GM21786 (cell line): Measurements from ENCODE around the gene CUL5.
A peak's percentile ranks its signal among the peaks of the same experiment; 100 is the strongest.

Source experiments
- ATAC-seq: cut with Tn5 transposase; IDR thresholded peaks from one replicate; pipeline ENCODE4 v1.9.1; 2021; ENCODE audit not compliant: unreplicated experiment

The CUL5 gene

DNA sequence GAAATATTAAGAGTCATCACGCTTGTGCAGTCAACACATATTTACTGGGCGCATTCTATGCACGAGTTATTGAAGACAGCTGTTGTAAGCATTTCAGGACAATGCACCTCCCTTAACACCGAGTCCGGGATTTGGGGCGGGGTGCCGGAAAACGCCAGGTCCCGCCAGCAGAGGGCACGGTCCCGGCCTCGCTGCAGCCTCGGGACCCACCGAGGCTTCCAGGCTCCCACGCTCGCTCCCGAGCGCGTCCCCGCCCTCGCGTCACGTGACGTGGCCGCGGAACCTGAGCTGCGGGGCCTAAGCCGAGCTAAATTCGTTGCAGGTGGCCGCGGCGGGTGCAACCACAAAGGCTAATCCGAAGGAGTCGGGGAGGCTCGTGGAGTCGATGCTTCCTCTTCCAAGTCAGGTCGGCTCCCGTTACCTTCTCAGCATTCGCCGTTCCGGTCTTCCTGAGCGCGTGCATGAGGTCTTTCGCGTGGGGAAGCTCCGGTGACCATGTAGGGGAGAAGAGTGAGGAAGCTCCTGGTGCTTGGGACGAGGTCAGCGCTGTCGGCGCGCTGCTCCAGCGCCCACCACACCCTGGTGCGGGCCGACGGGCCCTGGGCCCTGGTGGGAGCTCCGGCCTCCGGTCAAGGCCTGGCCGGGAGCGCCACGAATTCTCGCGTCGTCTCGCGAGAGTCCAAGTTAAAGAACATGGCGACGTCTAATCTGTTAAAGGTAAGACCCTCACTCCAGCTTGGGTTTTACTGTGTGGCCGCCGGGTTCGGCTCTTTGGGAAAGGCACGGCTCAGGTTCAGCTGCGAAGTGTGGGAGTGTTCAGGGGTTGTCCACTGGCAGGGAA lies at the start of gene CUL5:
TSS of gene CUL5 (plus strand) at position 243 of the 841 bp plus-strand sequence. CDS start at position 694, 451 bp downstream.
- peak; percentile 82 for ATAC-seq

DNA sequence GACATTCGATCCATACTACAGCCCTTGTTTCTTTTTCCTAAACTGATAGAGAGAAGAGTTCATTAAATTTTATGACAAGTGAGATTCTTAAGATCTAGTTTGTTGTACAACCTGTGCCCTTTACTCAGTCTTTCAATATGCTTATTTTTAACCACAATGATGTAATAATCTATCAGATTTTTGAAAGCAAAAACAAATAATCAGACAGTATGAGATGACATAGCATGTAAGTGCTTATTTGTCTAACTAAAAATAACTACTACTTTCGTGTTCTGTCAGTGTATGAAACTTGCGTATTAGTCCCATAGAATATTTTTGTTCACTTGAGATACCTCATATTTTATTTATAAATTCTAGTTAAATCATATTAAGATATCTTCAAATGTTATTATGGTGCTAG lies 47.2 kb upstream of the CUL5 start:
- no peak for ATAC-seq

DNA sequence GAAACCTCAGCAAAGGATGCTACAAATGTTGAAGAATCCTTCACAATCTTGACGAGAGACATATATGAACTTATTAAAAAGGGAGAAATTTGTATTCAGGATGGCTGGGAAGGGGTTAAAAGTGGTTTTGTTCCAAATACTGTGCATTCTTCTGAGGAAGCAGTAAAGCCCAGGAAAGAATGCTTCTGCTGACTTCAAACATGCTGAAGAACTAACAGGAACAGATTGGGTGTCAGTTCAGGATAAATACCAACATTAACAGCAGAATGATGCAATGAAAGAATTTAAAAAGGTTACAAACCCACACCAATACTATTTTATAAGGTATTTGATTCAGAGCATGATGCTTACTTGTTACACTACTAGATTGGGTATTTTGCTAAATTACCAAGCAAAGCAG lies 46.5 kb upstream of the CUL5 start:
- ATAC-seq, result no peak

DNA sequence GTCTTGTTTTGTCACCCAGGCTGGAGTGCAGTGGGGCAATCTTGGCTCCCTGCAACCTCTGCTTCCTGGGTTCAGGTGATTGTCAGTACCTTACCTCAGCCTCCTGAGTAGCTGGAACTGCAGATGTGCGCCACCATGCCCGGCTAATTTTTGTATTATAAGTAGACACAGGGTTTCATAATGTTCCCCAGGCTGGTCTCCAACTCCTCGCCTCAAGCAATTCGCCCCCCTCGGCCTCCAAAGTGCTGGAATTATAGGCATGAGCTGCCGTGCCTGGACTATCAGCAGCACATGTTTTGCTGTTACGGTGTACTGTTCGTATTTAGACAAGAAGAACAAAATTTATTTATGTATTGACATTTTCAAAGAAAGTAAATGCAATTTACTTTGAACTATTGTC lies 45.6 kb upstream of the CUL5 start:
- ATAC-seq, result no peak

DNA sequence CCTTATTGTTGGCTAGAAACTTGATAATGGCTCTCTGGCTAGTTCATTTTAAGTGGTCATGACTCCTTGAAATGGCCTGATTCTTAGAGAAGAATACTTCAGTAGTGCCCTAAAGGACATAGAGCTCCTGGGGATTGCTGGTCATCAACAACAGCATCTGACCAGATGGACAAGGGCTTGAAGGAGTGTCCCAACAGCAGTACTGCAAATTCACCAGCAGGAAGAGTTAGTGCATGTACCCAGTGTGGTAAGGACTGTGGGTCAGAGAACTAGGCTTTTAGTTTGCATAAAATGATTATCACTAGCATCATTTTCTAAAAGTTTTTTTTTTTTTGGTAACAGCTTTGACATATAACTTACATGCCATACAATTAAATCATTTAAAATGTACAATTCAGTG lies 39.5 kb upstream of the CUL5 start:
- no peak for ATAC-seq

DNA sequence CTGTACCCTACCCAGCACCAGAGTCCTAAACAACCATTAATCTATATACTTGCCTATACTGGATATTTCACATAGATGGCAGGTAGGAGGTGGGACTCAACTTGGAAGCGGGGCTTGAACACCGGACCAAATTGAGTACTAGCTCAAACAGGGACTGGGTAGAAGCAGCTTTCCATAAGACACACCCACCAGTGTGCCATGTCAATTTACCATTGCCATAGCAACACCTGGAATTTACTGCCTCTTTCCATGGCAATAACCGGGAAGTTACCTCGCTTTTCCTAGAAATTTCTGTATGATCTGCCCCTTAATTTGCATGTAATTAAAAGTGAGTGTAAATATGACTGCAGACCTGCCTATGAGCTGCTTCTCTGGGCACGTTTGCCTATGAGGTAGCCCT lies 38.6 kb upstream of the CUL5 start:
- ATAC-seq, result no peak

DNA sequence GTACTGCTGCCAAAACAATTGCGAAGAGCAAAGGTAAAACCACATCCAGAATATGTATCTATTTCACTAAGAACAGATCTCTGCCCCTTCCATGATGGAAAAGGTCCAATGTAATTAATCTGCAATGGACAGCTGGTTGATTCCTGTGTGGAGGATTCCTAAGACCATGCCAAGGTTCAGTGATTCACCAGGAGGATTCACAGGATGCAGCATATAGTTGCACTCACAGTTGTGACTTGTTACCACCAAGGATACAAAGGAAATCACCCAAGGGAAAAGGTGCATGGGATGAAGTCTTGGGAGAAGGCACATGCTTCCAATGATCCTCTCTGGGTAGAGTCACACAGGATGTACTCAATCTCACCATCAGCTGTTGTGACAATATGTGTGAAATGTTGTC lies 35.1 kb upstream of the CUL5 start:
- no peak for ATAC-seq

DNA sequence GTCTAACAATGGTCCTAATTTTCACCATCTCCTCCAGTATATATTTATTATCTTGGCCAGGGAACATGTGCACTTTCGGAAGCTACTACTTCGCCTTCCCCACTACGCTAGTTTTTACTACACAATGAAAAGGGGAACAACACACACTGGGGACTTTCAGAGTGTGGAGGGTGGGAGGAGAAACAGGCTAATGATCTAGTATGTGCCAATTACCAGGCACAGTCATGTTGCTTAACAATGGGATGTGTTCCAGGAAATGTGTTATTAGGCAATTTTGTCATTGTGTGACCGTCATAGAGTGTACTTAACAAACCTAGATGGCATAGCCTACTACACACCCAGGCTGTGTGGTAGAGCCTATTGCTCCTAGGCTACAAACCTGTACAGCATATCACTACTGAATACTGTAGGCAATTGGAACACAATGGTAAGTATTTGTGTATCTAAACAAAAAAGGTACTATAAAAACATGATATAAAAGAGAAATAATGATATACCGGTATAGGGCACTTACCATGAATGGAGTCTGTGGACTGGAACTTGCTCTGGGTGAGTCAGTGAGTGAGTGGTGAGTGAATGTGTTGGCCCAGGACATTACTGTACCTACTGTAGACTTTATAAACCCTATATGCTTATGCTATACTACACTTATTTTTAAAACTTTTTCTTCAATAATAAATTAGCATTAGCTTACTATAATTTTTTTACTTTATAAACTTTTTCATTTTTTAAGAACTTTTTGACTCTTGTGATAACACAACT lies 20.1 kb upstream of the CUL5 start:
- ATAC-seq, result no peak

DNA sequence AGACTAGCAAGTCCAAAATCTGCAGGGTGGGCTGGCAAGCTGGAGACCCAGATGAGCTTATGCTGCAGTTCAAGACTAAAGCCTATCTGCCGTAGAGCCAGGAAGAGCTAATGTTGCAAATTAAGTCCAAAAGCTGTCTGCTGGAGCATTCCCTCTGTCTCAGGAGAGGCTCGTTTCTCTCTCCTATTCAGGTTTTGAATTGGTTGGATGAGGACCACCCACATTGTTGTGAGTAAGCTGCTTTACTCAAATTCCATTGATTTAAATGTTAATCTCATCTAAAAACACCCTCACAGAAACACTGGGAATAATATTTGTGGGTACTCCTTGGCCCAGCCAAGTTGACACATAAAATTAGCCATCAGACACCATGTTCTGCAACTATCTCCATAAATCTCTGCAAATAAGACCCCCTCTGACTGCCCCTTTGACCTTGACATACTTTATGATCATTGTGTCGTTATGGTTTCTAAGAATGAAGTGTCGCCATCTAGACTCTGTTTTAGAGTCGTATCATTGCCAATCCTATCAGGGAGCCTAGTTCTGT lies 16.8 kb upstream of the CUL5 start:
- no peak for ATAC-seq

DNA sequence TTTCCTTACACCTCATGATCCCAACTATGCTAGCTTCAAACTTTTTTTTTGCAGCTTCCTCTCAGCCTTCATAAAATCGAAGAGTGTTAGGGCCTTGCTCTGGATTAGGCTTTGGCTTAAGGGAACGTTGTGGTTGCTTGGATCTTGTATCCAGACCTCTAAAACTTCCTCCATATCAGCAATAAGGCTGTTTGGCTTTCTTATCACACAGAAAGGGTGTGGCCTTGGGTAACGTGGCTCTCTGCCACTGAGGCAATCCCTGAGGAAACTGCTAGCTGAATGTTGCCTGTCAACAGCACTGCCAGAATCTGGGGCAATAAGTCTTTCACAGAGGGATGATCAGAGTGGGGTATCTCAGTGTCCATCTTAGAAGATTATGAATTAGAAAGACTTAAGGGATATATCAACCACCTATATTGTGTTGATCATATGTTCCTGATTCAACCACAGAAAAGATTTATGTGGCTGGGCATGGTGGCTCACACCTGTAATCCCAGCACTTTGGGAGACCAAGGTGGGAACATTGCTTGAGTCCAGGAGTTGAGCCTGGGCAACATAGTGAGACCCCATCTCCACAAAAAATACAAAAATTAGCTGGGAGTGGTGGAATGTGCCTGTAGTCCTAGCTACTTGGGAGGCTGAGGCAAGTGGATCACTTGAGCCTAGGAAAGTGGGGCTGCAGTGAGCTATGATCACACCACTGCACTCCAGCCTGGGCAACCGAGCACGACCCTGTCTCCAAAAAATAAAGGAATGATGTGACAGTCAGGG lies 12.5 kb upstream of the CUL5 start:
- no peak for ATAC-seq

DNA sequence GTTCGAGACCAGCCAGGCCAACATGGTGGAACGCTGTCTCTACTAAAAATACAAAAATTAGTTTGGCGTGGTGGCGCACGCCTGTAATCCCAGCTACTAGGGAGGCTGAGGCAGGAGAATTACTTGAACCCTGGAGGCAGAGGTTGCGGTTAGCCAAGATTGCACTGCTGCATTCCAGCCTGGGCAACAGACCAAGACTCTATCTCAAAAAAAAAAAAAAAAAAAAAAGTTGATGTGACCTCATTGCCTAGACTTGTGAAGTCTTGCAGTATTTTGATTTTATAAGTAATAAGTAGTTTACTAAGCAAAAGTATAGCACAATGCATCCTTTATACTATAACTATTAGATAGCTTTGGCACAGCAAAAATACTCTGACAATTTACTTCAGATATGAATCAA lies 9.9 kb upstream of the CUL5 start:
- no peak for ATAC-seq

DNA sequence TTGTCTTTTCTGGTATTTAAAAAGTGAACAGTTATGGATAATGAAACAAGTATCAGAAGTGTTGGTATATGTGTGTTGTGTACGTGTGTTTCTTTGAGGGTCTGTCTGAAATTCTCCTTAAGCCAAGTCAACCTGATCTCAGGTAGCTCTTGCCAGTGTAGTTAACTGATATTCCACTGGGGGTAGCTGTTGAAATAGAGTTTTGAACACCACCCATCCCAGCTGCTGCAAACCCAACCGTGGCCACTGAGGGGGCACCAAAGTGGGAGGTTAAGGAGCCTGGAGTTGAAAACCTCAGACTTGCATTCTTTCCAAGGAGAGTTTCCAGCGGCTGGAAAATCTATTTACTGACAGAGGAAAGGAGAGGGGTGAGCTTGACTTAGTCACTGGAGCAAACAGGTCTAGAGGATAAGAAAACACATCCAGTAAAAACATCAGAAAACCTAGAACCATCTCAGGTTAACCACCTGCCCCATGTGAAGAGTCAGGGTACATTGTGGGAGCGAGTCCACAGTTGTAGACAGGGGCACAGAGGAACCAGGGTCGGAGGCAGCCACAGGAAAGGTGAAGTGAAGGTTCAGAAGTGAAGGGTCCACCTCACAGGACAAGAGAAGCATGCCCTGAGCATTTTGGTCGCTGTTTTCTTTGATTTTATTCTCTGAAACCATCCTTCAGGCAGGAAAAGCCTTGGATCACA lies 8.8 kb upstream of the CUL5 start:
- peak; percentile 96 for ATAC-seq

DNA sequence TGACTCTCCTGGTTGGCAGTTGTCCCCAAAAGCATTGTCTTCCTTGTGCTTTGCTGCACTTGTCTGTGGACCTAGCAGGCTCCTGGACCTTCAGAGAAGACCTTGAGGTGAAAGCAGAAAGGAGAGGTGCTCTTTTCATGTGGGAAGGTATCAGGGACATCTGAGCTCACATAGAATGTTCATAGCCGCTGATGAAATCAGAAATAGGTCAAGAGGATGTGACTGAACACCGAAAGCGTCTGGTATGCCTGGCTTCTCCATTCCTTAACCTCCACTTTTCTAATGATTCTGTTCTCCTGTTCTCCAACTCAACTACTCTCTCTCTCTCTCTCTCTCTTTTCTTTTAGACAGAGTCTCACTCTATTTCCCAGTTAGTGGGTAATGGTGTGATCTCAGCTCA lies 6.2 kb upstream of the CUL5 start:
- no peak for ATAC-seq

DNA sequence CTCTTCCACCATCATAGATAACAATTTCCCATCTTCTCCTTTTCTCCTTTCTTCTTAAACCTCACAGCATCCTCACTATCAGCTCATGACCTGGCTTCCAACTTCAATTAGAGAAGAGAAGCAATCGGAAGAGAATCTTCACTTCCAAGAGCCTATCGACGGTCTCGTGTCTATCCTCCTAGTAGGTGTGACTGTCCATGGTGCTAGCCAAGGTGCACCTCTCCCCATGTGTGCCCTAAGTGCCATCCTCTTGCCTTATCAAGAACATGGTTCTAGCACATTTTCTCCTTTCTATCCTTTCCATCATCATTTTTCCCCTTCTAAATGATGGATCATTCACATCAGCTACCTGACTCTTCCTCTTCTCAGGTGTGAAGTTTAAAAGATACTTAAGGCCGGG lies 5.1 kb upstream of the CUL5 start:
- ATAC-seq, result no peak

DNA sequence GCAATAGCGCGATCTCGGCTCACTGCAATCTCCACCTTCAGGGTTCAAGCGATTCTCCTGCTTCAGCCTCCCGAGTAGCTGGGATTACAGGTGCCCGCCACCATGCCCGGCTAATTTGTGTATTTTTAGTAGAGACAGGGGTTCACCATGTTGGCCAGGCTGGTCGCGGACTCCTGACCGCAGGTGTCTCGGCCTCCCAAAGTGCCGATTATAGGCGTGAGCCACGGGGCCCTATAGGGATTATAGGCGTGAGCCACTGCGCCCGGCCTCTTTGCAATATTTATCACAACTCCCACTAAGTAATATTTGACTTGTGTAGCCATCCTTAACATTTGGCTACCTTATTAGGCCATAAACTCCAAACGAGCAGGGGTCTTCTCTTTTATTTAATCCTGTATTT lies 879 bp upstream of the CUL5 start:
- no peak for ATAC-seq

DNA sequence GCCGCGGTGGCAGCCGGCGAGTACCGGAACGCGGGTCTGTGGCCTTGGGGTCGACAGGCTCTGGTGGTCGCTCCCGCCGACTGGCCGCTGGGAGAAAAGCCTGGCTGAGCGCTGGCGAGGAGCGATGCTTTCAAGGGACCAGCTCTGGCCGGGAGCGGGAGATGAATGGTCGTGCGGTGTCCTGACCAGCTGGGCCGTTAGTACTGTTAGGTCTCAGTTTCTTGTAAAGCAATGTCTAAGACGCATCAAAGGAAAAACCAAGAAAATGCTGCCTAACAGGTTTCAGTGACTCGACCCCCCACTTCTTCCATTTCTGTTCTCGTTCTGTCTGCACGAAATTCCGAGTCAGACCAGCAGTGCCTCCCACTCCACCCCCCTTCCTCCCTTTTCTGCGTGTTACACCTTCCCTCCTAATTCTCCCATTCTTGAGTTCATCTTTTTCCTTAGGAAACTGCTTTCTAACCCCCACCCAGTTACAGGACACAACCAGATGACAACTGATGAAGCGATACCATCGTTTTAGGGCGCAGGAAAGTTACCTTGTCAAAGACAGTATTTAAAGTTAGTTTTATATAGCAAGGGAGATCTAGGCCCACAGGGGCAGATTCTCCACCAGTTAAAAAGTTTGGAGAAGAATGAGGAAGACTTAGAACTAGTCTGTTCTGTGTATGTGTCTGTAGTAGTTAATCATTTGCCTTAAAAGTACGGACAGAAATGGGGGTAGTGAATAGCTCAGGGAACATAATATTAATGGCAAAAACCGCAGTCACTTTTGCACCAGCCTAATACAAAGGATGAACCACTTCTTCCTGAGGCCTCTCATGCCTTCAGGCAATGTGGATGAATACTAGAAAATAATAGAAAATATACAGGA lies 1.0 kb downstream of the CUL5 start:
- ATAC-seq, result peak; percentile 17

DNA sequence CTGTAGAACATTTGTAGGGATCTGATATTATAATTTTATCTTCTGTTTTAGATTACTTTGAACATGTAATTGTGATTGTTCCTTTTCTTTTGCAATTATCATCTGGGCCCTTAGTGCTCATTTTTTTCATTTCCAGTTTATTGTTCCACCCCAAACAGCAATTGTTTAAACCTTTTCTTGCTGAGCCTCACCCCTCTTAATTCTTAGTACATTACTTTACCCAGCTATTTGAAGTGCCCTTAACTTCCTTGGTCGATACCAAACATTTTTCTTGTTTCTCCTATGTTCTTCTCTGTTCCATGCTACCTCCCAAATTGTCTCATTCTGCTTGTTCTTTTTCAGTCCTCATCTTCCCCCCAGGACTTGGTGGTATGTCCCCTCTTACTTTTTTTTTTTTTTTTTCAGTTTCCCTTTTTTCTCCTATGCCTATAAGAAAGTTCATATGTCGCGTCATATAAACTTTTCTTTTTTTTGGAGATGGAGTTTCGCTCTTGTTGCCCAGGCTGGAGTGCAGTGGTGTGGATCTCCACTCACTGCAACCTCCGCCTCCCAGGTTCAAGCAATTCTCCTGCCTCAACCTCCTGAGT lies 3.5 kb downstream of the CUL5 start:
- ATAC-seq, result no peak

DNA sequence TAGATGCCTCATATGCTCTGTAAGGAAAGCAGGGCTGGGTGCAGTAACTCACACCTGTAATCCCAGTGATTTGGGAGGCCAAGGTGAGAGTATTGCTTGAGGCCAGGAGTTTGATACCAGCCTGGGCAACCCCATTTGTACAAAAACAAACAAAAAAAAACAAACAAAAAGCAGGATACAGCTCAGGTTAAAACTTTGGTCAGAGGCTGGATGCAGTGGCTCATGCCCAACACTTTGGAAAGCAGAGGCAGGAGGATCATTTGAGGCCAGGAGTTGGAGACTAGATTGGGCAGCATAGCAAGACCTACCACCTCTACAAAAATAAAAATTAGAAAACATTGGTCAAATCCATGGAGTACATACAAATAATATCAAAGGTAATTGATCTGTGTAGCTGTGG lies 7.9 kb downstream of the CUL5 start:
- ATAC-seq, result no peak

DNA sequence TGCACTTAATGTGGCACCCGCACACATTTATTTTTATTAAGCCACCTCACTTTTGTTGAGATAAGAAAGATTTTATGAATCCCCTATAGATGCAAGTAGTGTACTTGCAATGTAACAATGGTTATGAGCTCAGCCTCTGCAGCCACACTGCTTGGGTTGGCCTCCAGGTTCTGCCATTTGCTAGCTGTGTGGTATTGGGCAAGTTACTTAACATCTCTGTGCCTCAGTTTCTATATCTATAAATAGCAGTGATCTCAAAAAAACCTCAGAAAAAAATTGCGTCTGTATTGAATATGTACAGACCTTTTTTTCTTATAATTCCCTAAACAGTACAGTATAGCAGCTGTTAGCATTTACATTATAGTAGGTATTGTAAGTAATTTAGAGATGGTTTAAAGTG lies 10.0 kb downstream of the CUL5 start:
- no peak for ATAC-seq
